GM19397 (cell line): ENCODE results near the gene CHKA.
A peak's percentile ranks its signal among the peaks of the same experiment; 100 is the strongest.

ENCODE experiments used
- ATAC-seq: cut with Tn5 transposase; IDR thresholded peaks from one replicate; pipeline ENCODE4 v1.9.1; 2021; ENCODE audit warnings: mild to moderate bottlenecking, moderate library complexity; ENCODE audit not compliant: unreplicated experiment

The CHKA gene

DNA sequence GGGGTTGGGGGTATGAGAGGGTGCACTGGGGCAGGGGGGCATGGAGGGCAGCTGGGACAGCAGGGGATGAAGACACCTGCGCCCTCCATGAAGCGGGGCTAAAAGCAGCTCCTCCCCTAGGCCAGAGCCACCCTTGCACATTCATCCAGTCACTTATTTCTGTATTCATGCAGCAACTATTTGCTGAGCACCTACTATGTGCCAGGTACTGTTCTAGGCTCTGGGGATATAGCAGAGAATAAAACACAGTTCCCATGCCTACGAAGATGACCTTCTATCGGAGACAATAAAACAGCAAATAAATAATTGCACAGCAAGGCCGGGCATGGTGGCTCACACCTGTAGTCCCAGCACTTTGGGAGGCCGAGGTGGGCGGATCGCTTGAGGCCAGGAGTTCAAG, 105.7 kb downstream of the CHKA start:
- ATAC-seq: no peak

- no peak for ATAC-seq
Observed at GRCh38 chr11:68014947-68015447, 106.2 kb downstream of the CHKA start.

- ATAC-seq: no peak
Observed at GRCh38 chr11:68014157-68014946, 106.8 kb downstream of the CHKA start.

- no peak for ATAC-seq
Observed at GRCh38 chr11:68013611-68014156, 107.5 kb downstream of the CHKA start.

GRCh38 chr11:68012843-68013610, 108.2 kb downstream of the CHKA start:
- no peak for ATAC-seq

DNA sequence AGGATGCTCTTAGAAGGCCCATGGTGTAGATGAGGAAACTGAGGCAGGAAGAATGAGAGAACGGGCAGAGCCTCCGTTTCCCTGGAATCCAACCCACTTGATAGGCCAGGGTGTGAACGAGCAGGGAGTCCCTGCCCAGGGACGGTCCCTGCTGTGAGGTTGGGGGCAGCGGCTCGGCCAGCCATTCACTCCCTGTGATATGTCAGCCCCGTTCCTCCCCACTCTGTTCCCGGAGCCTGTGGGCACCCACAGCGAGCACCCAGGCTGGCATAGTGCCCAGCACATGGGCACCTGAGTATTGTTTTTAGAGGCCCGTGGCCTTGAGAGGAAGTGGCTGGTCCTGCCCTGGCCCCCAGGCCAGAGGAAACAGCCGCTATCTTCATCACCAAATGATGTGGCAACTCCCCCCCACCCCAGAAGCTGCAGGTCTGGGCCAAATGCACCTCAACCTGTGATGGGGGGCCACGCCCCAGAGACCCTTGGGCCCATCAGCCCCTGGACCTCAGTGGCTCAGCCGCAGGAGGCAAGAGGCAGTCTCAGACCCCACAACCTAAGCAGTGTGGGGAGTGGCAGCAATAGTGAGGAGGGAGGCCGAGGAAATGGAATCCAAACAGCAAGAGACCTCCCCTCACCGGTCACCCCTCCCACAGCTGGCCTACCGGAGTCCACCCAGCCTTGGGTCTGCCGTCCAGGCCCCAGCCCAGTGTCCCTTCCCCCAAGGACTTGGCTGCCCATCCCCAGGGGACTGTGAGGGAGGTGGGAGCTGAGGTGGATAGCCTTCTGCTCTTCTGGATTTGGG, 108.9 kb downstream of the CHKA start:
- no peak for ATAC-seq

- ATAC-seq: no peak
Observed at GRCh38 chr11:68011051-68011943, 109.9 kb downstream of the CHKA start.

DNA sequence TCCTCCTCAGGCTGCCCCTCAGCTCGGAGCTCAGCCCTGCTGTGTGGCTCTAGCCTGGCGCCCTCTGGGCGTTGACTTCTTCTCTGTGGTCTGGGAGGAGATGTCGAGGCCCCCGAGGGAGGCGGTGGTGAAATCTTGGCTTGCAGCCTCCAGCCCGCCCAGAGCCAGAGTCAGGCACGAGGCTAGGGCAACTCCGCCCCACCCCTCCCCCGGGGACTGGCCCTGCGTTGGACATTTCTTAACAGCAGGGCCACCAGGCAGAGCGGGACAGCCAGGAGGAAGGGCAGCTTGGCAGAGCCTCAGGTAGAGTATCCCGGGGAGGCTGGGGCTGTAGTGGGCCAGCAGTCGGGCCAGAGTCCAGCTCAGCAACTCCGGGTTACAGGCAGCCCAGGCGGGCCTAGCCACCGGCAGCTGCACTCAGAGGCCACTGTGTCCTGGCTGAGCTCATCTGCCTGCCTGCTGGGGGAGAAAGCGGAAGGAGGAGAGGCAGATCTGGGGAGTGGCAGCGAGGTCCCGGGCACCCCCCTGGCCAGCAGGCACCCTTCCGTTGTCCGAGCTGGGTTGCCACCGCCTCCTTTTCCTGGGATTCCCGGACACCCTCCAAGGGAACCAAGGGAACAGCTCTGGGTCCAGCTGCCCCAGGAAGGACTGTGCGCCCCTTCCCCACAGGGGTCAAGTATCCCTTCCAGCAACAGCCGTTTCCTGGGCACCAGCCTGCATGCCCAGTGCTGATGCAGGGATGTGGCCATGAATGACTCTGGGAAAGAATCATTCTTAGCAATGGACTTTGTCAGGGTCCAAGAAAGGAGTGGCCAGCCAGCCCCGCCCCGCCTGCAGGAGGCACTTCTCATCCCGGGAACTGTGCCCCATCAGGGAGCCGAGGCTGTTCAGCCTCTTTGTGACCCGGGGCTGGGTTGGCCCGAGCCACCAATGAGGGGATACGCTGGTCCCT, 110.8 kb downstream of the CHKA start, which contains the start of gene ALDH3B1:
Gene ALDH3B1, plus strand, starts transcription at position 238 of the 952 bp plus-strand sequence. CDS start 4,971 bp downstream, outside the sequence.
- ATAC-seq: no peak

GRCh38 chr11:68009391-68010089, 111.6 kb downstream of the CHKA start:
- no peak for ATAC-seq

- ATAC-seq: no peak
Observed at GRCh38 chr11:68008381-68009337, 112.5 kb downstream of the CHKA start.

- ATAC-seq: no peak
Observed at GRCh38 chr11:68007498-68008380, 113.4 kb downstream of the CHKA start.

GRCh38 chr11:68006606-68007166, 114.5 kb downstream of the CHKA start:
- ATAC-seq: no peak

GRCh38 chr11:68004551-68005335, 116.4 kb downstream of the CHKA start:
- ATAC-seq: no peak

GRCh38 chr11:68003846-68004550, 117.2 kb downstream of the CHKA start, which contains the start of gene UNC93B1:
Gene UNC93B1, minus strand, starts transcription at chr11:68004097. Its CDS starts 54 bp downstream, at chr11:68004043.
- ATAC-seq: peak; percentile 65
